Coronary artery (tissue), 2 donors: ENCODE measurements around the gene LMF1.
A peak's percentile ranks its signal among the peaks of the same experiment; 100 is the strongest.

Source experiments
- DNase-seq: peaks from one replicate; pipeline ENCODE4 v3.0.0-alpha.2; 2017; ENCODE audit warnings: low spot score
- H3K27ac ChIP-seq, 2 donors: fragments of 200-600 bp; sonication (generic); one replicate each; pipeline ENCODE4 v1.5.1; 2016 to 2019
- H3K4me3 ChIP-seq: fragments of 200-600 bp; sonication (generic); 2 replicates; pipeline ENCODE4 v1.5.1; 2016; ENCODE audit warnings: mild to moderate bottlenecking, moderate library complexity
- TF ChIP-seq, protein P1 (sequence below): fragments of 200-600 bp; sonication (generic); IDR thresholded peaks from one replicate; pipeline ENCODE4 v1.5.1; 2019; ENCODE audit warnings: antibody characterized with exemption

LMF1 gene

DNA sequence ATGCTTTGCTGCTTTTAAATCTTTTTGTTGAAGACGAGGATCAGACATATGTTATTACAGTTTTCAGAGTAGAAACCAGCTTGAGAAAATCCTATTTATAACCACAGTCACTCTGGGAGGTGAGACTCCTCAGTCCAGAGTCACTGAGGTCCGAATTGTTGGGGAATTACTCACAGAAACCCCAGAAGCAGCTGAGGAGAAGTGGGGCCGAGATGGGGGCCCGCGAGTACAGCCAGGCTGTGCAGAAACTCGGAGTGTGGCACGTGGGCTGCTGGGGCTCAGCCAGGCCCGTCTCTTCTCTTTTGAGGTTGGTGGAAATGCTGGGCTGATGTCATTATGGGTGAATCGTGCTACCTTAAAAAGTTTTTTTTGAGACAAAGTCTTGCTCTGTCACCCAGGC lies 155.8 kb downstream of the LMF1 start:
- TF ChIP-seq, protein P1, sequence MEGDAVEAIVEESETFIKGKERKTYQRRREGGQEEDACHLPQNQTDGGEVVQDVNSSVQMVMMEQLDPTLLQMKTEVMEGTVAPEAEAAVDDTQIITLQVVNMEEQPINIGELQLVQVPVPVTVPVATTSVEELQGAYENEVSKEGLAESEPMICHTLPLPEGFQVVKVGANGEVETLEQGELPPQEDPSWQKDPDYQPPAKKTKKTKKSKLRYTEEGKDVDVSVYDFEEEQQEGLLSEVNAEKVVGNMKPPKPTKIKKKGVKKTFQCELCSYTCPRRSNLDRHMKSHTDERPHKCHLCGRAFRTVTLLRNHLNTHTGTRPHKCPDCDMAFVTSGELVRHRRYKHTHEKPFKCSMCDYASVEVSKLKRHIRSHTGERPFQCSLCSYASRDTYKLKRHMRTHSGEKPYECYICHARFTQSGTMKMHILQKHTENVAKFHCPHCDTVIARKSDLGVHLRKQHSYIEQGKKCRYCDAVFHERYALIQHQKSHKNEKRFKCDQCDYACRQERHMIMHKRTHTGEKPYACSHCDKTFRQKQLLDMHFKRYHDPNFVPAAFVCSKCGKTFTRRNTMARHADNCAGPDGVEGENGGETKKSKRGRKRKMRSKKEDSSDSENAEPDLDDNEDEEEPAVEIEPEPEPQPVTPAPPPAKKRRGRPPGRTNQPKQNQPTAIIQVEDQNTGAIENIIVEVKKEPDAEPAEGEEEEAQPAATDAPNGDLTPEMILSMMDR: no peak
- no peak for DNase-seq
- H3K27ac ChIP-seq: no peak overlapping the region

DNA sequence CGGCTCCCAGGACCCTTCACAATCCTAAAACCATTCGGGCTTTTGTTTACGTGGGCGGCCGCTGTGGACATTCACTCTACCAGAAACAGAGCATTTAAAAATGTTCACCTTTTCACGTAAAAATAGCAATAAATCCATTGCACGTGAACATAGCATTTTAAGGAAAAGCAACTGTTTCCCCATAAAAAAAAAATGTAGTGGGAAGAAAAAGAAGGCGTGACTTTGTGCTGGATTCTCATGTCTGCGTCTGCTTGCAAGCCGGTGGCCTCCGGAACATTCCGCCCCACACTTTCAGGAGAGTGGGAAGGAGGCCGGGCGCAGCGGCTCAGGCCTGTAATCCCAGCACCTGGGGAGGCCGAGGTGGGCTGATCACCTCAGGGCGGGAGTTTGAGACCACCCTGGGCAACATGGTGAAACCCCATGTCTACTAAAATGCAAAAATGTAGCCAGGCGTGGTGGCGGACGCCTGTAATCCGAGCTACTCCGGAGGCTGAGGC lies 156.8 kb downstream of the LMF1 start:
- DNase-seq: no peak
- TF ChIP-seq, protein P1: no peak
- Histone ChIP-seq H3K4me3 (peak overlapping the region; percentile 54), H3K27ac (no peak overlapping the region)

More for the DNA sequence above, 155.8 kb downstream of the LMF1 start:
- H3K4me3 ChIP-seq: no peak overlapping the region

DNA sequence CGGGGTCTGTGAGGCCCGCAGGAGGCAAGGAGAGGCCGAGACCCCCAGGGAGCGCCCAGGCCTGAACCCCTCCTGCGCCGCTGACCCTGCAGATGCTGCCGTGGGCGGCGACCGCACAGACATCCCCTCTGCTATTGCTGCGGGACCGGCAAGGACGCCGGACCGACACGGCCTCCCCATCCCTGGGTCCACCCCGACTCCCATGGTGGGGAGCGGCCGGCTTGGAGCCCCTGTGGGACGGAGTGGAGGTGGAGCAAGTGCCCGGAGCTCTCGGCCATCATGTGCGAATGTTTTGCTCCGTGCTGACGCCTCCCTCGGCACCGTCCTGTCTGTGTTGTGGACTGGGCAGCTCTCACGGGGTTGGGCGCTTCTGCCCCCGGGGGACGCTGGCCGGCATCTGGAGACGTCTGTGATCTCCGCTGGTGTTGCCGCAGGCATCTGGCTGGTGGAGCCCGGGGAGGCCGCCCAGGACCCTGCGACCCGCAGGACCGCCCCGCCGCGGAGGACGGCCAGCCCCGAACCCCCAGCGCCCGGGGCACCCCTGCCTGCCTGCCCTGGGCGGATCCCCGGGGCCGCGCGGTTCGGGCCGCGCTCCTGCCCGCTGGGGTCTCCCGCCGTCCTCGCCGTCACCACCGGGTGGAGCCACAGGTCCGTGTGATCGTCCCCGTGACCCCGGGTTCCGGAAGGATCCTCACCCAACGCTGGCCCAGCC lies 157.4 kb downstream of the LMF1 start:
- no peak overlapping the region for H3K27ac ChIP-seq
- H3K4me3 ChIP-seq: peak overlapping the region; percentile 54
- no peak for DNase-seq
- TF ChIP-seq, protein P1: no peak

DNA sequence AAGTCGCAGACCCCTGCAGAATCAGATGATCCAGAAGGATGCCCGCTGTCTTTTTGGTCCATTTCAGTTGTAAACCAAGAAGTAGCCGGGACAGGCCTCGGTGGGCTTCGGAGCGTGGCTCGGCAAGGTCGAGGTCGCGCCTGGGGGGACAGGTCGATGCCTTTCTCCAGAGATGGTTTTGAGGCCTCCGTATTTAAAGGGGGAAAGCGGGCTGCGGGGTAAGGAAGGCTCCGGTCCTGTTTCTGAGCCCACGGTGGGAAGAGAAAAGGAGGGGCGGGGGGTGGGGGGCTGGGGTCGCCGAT lies 162.7 kb downstream of the LMF1 start:
- no peak for DNase-seq
- Histone ChIP-seq H3K27ac (peak overlapping the region in 1 of 2 donors; percentile 94), H3K4me3 (peak overlapping the region; percentile 91)
- TF ChIP-seq, protein P1: no peak

DNA sequence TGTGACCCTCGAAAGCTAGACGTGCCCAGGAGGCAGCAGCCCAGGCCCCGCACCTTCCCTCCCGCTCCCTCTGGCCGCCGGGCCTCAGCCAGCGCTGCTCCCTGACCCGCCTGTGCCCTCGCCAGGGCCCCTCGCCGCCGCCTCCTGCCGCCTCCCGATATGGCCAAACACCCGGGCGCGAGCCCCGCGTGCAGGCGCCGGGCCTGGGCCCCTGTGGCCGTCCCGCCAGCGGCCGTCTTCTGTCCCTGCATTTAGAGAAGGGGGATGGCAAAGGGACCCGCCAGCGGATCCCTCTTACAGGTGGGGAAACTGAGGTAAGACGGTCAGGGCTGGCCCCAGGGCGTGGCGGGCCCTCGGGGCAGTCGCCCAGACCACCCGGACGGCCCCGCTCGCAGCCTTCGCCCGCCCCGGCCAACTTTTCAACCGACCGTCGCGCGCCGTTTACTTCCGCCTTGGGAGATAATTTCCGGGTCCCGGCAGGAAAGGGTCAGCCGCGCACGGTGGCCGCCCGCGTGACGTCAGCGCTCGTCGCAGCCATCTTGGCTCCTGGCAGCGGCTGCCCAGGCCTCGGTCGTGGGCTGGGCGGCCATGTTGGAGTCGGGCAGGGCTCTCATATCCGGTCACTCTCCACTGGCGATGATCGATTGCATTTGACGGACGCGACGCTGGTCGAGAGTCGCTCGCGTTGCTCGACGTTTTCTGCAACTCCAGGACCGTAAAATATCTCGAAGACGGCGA lies 163.3 kb downstream of the LMF1 start:
- Histone ChIP-seq H3K4me3 (peak overlapping the region; percentile 91), H3K27ac (peak overlapping the region; percentile 79 to 94)
- DNase-seq: peak; percentile 93
- TF ChIP-seq, protein P1: no peak

DNA sequence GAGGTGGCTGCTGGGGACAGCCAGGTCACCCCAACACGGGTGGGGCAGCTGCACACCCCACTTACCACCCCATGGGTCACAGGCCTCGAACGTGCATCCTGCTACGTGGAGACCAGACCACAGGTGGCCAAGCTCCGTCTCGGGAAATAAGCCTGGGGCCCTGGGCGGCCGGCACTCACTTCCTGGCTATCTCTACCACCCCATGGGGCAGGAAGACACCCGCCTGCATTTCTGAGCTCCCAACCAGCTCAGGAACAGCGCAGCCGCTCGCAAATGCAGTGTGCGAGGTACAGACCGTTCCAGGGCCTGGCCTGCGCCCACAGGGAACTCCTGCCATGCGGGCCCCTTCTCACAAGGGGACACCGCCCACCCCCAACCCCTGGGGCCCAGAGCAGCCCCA lies 165.3 kb downstream of the LMF1 start:
- DNase-seq: no peak
- TF ChIP-seq, protein P1: no peak
- Histone ChIP-seq H3K4me3 (no peak overlapping the region), H3K27ac (no peak overlapping the region)
